Uterus (tissue), 4 donors: ENCODE results near the gene DIP2A. TPM values are rescaled to one million over a fixed set of nuclear protein-coding genes. Genes with fewer than 3 reads are reported as not detected.

Experiments
- DNase-seq, 2 donors: peaks; one replicate each; pipeline ENCODE4 v3.0.0-alpha.2; 2019 to 2020
- H3K27ac ChIP-seq, 2 donors: fragments of 200-600 bp; sonication (generic); 1 replicate in 1 of 2; 2 replicates in 1 of 2; pipeline ENCODE4 v1.5.1; 2016 to 2018
- H3K27me3 ChIP-seq, 2 donors: fragments of 200-600 bp; sonication (generic); one replicate each; pipeline ENCODE4 v1.5.1; 2018 to 2019; ENCODE audit warnings: control low read depth in 1 of 2
- H3K36me3 ChIP-seq, 2 donors: fragments of 200-600 bp; sonication (generic); one replicate each; pipeline ENCODE4 v1.5.1; 2019; ENCODE audit warnings: control low read depth in 1 of 2
- H3K4me1 ChIP-seq, 2 donors: fragments of 200-600 bp; sonication (generic); one replicate each; pipeline ENCODE4 v1.5.1; 2018 to 2019; ENCODE audit warnings: control low read depth in 1 of 2
- H3K4me3 ChIP-seq, 2 donors: fragments of 200-600 bp; sonication (generic); 1 replicate in 1 of 2; 2 replicates in 1 of 2; pipeline ENCODE4 v1.5.1; 2018 to 2019; ENCODE audit warnings: mild to moderate bottlenecking in 1 of 2
- H3K9me3 ChIP-seq, 2 donors: fragments of 200-600 bp; sonication (generic); one replicate each; pipeline ENCODE4 v1.5.1; 2019; ENCODE audit warnings: control low read depth in 1 of 2
- POLR2A ChIP-seq, 2 donors: fragments of 450-650 bp; IDR thresholded peaks; one replicate each; pipeline ENCODE4 v1.6.1; 2016; ENCODE audit warnings: antibody characterized with exemption in 2 of 2, mild to moderate bottlenecking in 1 of 2, moderate library complexity in 1 of 2
- intact Hi-C: fragments of 100-400 bp; cut with DNase I; formaldehyde crosslinking; loops from one replicate; pipeline ENCODE4 v1.15.1; 2023; ENCODE audit warnings: low total_unique reads
- total RNA-seq, 4 donors: library from RNA; depleted of rRNA in 3 of 4; stranded (reverse); fragments of >200 nt in 3 of 4; gene quantifications; one replicate each; pipeline versions ENCODE4 v1.1.0 to v1.2.4, GENCODE V29; 2014 to 2023
- TF ChIP-seq, protein P1 (sequence below), 4 experiments: fragments of 200-600 bp in 2 of 4; fragments of 450-650 bp in 2 of 4; sonication (generic) in 2 of 4; IDR thresholded peaks; one replicate each; pipeline ENCODE4 v1.5.1; 2016 to 2019; ENCODE audit warnings: antibody characterized with exemption in 4 of 4, mild to moderate bottlenecking in 2 of 4, moderate library complexity in 1 of 4
- donor health status: DM: yes; HTN: yes; CAD: no.

DIP2A gene
- total RNA-seq, 4 donors from 2014 or later: 51.0 to 56.3 (median 51.6) TPM

DNA sequence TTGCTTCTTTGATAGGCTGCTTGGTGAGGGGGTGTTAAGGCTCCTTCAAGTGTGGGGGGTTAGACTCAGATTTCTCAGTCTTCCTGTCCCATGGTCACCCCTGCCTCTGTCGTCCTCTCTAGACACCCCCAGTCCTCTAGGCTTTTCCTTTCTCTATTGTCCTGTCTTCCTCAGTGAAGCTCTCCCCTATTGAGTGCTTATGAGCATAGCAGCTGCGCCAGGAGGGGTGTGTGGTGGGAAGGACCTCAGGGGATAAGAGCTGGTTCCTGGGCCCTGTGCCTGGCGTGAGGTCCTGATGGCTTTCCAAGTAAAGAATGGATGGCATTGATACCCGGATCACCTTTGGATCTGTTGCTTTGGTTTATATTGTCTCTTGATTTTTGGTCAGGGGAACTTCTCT, 69.1 kb downstream of the DIP2A start:
- Histone ChIP-seq H3K27ac (no peak overlapping the region), H3K9me3 (no peaks in the 10 kb centered on the region), H3K36me3 (no peaks in the 10 kb centered on the region), H3K4me1 (no peaks in the 10 kb centered on the region), H3K27me3 (no peaks in the 10 kb centered on the region), H3K4me3 (no peak overlapping the region)
- no peak for TF ChIP-seq POLR2A (IDR thresholded peaks at IDR 0.05)
- TF ChIP-seq, protein P1, sequence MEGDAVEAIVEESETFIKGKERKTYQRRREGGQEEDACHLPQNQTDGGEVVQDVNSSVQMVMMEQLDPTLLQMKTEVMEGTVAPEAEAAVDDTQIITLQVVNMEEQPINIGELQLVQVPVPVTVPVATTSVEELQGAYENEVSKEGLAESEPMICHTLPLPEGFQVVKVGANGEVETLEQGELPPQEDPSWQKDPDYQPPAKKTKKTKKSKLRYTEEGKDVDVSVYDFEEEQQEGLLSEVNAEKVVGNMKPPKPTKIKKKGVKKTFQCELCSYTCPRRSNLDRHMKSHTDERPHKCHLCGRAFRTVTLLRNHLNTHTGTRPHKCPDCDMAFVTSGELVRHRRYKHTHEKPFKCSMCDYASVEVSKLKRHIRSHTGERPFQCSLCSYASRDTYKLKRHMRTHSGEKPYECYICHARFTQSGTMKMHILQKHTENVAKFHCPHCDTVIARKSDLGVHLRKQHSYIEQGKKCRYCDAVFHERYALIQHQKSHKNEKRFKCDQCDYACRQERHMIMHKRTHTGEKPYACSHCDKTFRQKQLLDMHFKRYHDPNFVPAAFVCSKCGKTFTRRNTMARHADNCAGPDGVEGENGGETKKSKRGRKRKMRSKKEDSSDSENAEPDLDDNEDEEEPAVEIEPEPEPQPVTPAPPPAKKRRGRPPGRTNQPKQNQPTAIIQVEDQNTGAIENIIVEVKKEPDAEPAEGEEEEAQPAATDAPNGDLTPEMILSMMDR (IDR thresholded peaks at IDR 0.05): no peak
- no peak for DNase-seq
- intact Hi-C loops: no loop called here

GRCh38 chr21:46532080-46532479, 73.4 kb downstream of the DIP2A start:
- H3K27me3 ChIP-seq: no peaks in the 10 kb centered on the region
- H3K36me3 ChIP-seq: no peaks in the 10 kb centered on the region
- intact Hi-C loops: no loop called here
- H3K4me3 ChIP-seq: no peak overlapping the region
- TF ChIP-seq, protein P1 (IDR thresholded peaks at IDR 0.05): no peak
- no peak for TF ChIP-seq POLR2A (IDR thresholded peaks at IDR 0.05)
- H3K4me1 ChIP-seq: no peaks in the 10 kb centered on the region
- no peak for DNase-seq
- no peak overlapping the region for H3K27ac ChIP-seq
- no peaks in the 10 kb centered on the region for H3K9me3 ChIP-seq

- Histone ChIP-seq H3K4me1 (no peaks in the 10 kb centered on the region), H3K27me3 (no peaks in the 10 kb centered on the region), H3K36me3 (no peaks in the 10 kb centered on the region), H3K27ac (no peak overlapping the region), H3K9me3 (no peaks in the 10 kb centered on the region), H3K4me3 (no peak overlapping the region)
- TF ChIP-seq POLR2A (IDR thresholded peaks at IDR 0.05): no peak
- TF ChIP-seq, protein P1 (IDR thresholded peaks at IDR 0.05): no peak
- no peak for DNase-seq
- intact Hi-C loops: no loop called here
These were observed 78.3 kb downstream of the DIP2A start for GRCh38 chr21:46537026-46537425.

GRCh38 chr21:46538262-46538661, 79.6 kb downstream of the DIP2A start:
- Histone ChIP-seq H3K4me3 (no peak overlapping the region), H3K36me3 (no peaks in the 10 kb centered on the region), H3K27ac (no peak overlapping the region), H3K9me3 (no peaks in the 10 kb centered on the region), H3K27me3 (no peaks in the 10 kb centered on the region), H3K4me1 (no peaks in the 10 kb centered on the region)
- no peak for TF ChIP-seq POLR2A (IDR thresholded peaks at IDR 0.05)
- TF ChIP-seq, protein P1 (IDR thresholded peaks at IDR 0.05): no peak
- no peak for DNase-seq
- intact Hi-C loops: no loop called here

DNA sequence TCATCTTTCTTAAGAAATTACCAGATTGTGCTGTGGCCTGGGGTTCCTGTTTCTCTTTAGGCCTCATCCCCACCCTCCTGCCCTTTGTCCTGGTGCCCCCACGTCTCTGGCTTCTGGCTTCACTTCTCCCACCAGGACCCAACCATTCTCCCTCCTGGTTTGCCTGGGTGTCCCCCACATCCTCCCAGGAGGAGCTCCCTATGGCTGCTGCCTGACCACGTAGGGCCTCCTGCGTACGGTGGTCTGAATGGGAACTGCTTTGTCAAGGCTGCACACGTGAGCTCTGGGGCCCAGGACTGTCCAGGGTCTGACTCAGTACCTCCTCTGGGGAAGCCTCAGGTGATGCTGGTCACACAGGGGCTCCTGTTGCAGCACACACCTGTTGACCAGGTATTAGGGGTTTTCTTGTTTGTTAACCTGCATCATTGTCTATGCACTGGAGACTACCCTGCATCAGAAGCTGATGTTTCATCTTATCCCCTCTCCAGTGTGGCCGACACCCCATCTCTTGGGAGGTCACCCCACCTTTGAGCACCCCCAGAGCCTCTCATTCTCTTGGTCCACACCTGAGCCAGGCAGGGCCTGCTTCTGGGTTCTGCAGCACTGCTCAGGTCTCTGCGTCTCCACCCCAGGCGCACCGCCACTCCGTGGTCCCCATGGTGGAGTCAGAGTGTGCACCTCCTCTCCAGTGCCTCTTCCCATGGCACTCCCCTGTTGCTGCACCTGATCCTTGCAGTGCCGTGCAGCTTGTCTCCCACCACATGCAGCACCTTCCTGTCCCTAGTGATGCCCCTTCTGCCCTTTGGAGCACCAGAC, 80.4 kb downstream of the DIP2A start:
- H3K36me3 ChIP-seq: no peaks in the 10 kb centered on the region
- intact Hi-C loops: no loop called here

More for the DNA sequence above, 80.4 kb downstream of the DIP2A start:
- Histone ChIP-seq H3K27me3 (no peaks in the 10 kb centered on the region), H3K27ac (no peak overlapping the region), H3K4me1 (no peaks in the 10 kb centered on the region), H3K4me3 (no peak overlapping the region), H3K9me3 (no peaks in the 10 kb centered on the region)
- no peak for DNase-seq
- TF ChIP-seq, protein P1 (IDR thresholded peaks at IDR 0.05): no peak
- no peak for TF ChIP-seq POLR2A (IDR thresholded peaks at IDR 0.05)
